ENCODE results near the gene BARX2. TPM values are rescaled to one million over a fixed set of nuclear protein-coding genes. Genes with fewer than 3 reads are reported as not detected.

The BARX2 gene
- polyA plus RNA-seq, 1 of the 3 experiments (the other 2 are of a cell fraction) = not detected

GRCh38 chr11:129385801-129386200, 10.2 kb downstream of the BARX2 start:
- WGBS (ENCODE audit: low lambda C conversion rate) = 7% methylated on average over 2 of the region's 2 CpGs
- Histone ChIP-seq H3K9ac (no peak overlapping the region), H3K27ac (ENCODE audit: low read depth in 2 of 2, low read length in 1 of 2) (no peak overlapping the region), H3K79me2 (ENCODE audit: insufficient read depth) (no peaks in the 10 kb centered on the region), H2AFZ (ENCODE audit: low read depth) (no peak overlapping the region), H3K4me3 (ENCODE audit: low read depth in 2 of 2, low read length in 1 of 2) (no peak overlapping the region), H3K4me1 (ENCODE audit: control insufficient read depth in 1 of 2, insufficient read depth in 2 of 2, low read depth in 1 of 2, low read length in 1 of 2) (peaks cover 0 to 6% of the 10 kb centered on the region in 2 experiments; a peak in 1 of 4 replicates), H4K20me1 (ENCODE audit: insufficient read depth) (no peaks in the 10 kb centered on the region), H3K4me2 (no peak overlapping the region), H3F3A (replicated peaks; ENCODE audit: insufficient read depth) (no peaks in the 10 kb centered on the region), H3K27me3 (ENCODE audit: insufficient read depth) (peaks cover 43% of the 10 kb centered on the region; the same call in 1 of the 2 replicates), H3K36me3 (replicated peaks in 1 of 2; ENCODE audit: control insufficient read depth in 1 of 2, insufficient read depth in 2 of 2, low read length in 1 of 2) (no peaks in the 10 kb centered on the region), H3K9me3 (no peaks in the 10 kb centered on the region), H3K9me2 (no peaks in the 10 kb centered on the region)
- POLR2A ChIA-PET = no interaction called here
- no peak for DNase-seq
- CTCF ChIA-PET = interaction anchor here (2.3 kb wide), 1 partner anchor 10 kb away, joined by 6 read pairs; the partner anchor contains the start of gene BARX2
- TF ChIP-seq EZH2phosphoT487 (IDR thresholded peaks at IDR 0.05; ENCODE audit: borderline replicate concordance, low read depth) (no peak), YY1 (IDR thresholded peaks at IDR 0.05; ENCODE audit: low read depth) (no peak), CHD2 (IDR thresholded peaks at IDR 0.05; ENCODE audit: low read length, partially characterized antibody) (no peak), FOSL2 (IDR thresholded peaks at IDR 0.05; ENCODE audit: borderline replicate concordance, low read depth) (no peak)

- H2AFZ ChIP-seq (ENCODE audit: low read depth) = no peak overlapping the region
- H3K9me3 ChIP-seq = no peaks in the 10 kb centered on the region
- ChIA-PET POLR2A (no interaction called here), CTCF (interaction anchor here (1.1 to 2.3 kb wide), 3 partner anchors 11 to 364 kb away, joined by 3 to 6 read pairs (median 4); partner anchors contain the start of gene BARX2)
- no peak overlapping the region for H3K9ac ChIP-seq
- no peak overlapping the region for H3K4me2 ChIP-seq
- peaks cover 0 to 6% of the 10 kb centered on the region in 2 experiments; a peak in 1 of 4 replicates for H3K4me1 ChIP-seq (ENCODE audit: control insufficient read depth in 1 of 2, insufficient read depth in 2 of 2, low read depth in 1 of 2, low read length in 1 of 2)
- H3K36me3 ChIP-seq (replicated peaks in 1 of 2; ENCODE audit: control insufficient read depth in 1 of 2, insufficient read depth in 2 of 2, low read length in 1 of 2) = no peaks in the 10 kb centered on the region
- peaks cover 44% of the 10 kb centered on the region; the same call in 1 of the 2 replicates for H3K27me3 ChIP-seq (ENCODE audit: insufficient read depth)
- no peaks in the 10 kb centered on the region for H4K20me1 ChIP-seq (ENCODE audit: insufficient read depth)
- H3K79me2 ChIP-seq (ENCODE audit: insufficient read depth) = no peaks in the 10 kb centered on the region
- DNase-seq = no peak
- WGBS (ENCODE audit: low lambda C conversion rate) = 41% methylated on average over 11 of the region's 11 CpGs
- TF ChIP-seq SMC3 (IDR thresholded peaks at IDR 0.05; ENCODE audit: low read depth, low read length) (no peak), JUND (IDR thresholded peaks at IDR 0.05) (no peak), TAF1 (IDR thresholded peaks at IDR 0.05; ENCODE audit: borderline replicate concordance, low read depth, low read length) (no peak), SIN3A (IDR thresholded peaks at IDR 0.05; ENCODE audit: borderline replicate concordance, low read depth, low read length) (no peak), TEAD4 (IDR thresholded peaks at IDR 0.05; ENCODE audit: borderline replicate concordance, insufficient read depth) (no peak)
- no peak overlapping the region for H3K4me3 ChIP-seq (ENCODE audit: low read depth in 2 of 2, low read length in 1 of 2)
- H3K27ac ChIP-seq (ENCODE audit: low read depth in 2 of 2, low read length in 1 of 2) = no peak overlapping the region
- no peaks in the 10 kb centered on the region for H3F3A ChIP-seq (replicated peaks; ENCODE audit: insufficient read depth)
- H3K9me2 ChIP-seq = no peaks in the 10 kb centered on the region
These were observed 11.2 kb downstream of the BARX2 start for GRCh38 chr11:129386795-129387397.

- no peak overlapping the region for H3K9ac ChIP-seq
- H2AFZ ChIP-seq (ENCODE audit: low read depth) = no peak overlapping the region
- 0% methylated on average over 1 of the region's 1 CpG for WGBS (ENCODE audit: low lambda C conversion rate)
- no peak for DNase-seq
- no peaks in the 10 kb centered on the region for H3K79me2 ChIP-seq (ENCODE audit: insufficient read depth)
- no peak overlapping the region for H3K27ac ChIP-seq (ENCODE audit: low read depth in 2 of 2, low read length in 1 of 2)
- H3F3A ChIP-seq (replicated peaks; ENCODE audit: insufficient read depth) = no peaks in the 10 kb centered on the region
- H3K4me2 ChIP-seq = no peak overlapping the region
- peaks cover 0 to 6% of the 10 kb centered on the region in 2 experiments; a peak in 1 of 4 replicates for H3K4me1 ChIP-seq (ENCODE audit: control insufficient read depth in 1 of 2, insufficient read depth in 2 of 2, low read depth in 1 of 2, low read length in 1 of 2)
- peaks cover 42% of the 10 kb centered on the region; the same call in 1 of the 2 replicates for H3K27me3 ChIP-seq (ENCODE audit: insufficient read depth)
- POLR2A ChIA-PET = no interaction called here
- H3K9me3 ChIP-seq = no peaks in the 10 kb centered on the region
- CTCF ChIA-PET = interaction anchor here (1.6 kb wide), 1 partner anchor 363 kb away, joined by 4 read pairs; no protein-coding TSS in a partner anchor
- no peaks in the 10 kb centered on the region for H4K20me1 ChIP-seq (ENCODE audit: insufficient read depth)
- no peak for TF ChIP-seq RCOR1 (IDR thresholded peaks at IDR 0.05; ENCODE audit: low read length)
- TF ChIP-seq SMC3 (IDR thresholded peaks at IDR 0.05; ENCODE audit: low read depth, low read length) = no peak
- no peak for TF ChIP-seq FOXJ3 (CRISPR knock-in tag; IDR thresholded peaks at IDR 0.05)
- TF ChIP-seq POLR2AphosphoS5 (IDR thresholded peaks at IDR 0.05; ENCODE audit: low read depth, low read length) = no peak
- no peak for TF ChIP-seq RFX5 (IDR thresholded peaks at IDR 0.05; ENCODE audit: low read length)
- no peak for TF ChIP-seq RAD21 (IDR thresholded peaks at IDR 0.05; ENCODE audit: low read length)
- no peak for TF ChIP-seq EZH2phosphoT487 (IDR thresholded peaks at IDR 0.05; ENCODE audit: borderline replicate concordance, low read depth)
- TF ChIP-seq TCF12 (IDR thresholded peaks at IDR 0.05) = no peak
- no peak for TF ChIP-seq MXI1 (IDR thresholded peaks at IDR 0.05; ENCODE audit: low read depth, low read length)
- TF ChIP-seq TEAD4 (IDR thresholded peaks at IDR 0.05; ENCODE audit: borderline replicate concordance, insufficient read depth) = no peak
- no peak for TF ChIP-seq CTCF (IDR thresholded peaks at IDR 0.05)
- TF ChIP-seq PBX3 (IDR thresholded peaks at IDR 0.05) = no peak
- TF ChIP-seq TAF1 (IDR thresholded peaks at IDR 0.05; ENCODE audit: borderline replicate concordance, low read depth, low read length) = no peak
- no peak for TF ChIP-seq EP300 (IDR thresholded peaks at IDR 0.05; ENCODE audit: borderline replicate concordance in 1 of 2, low read depth in 1 of 2, low read length in 1 of 2)
- no peaks in the 10 kb centered on the region for H3K36me3 ChIP-seq (replicated peaks in 1 of 2; ENCODE audit: control insufficient read depth in 1 of 2, insufficient read depth in 2 of 2, low read length in 1 of 2)
- no peaks in the 10 kb centered on the region for H3K9me2 ChIP-seq
- no peak overlapping the region for H3K4me3 ChIP-seq (ENCODE audit: low read depth in 2 of 2, low read length in 1 of 2)
These were observed 11.8 kb downstream of the BARX2 start for GRCh38 chr11:129387434-129387833.
